Measurements from ENCODE around the gene AGK.

DNA sequence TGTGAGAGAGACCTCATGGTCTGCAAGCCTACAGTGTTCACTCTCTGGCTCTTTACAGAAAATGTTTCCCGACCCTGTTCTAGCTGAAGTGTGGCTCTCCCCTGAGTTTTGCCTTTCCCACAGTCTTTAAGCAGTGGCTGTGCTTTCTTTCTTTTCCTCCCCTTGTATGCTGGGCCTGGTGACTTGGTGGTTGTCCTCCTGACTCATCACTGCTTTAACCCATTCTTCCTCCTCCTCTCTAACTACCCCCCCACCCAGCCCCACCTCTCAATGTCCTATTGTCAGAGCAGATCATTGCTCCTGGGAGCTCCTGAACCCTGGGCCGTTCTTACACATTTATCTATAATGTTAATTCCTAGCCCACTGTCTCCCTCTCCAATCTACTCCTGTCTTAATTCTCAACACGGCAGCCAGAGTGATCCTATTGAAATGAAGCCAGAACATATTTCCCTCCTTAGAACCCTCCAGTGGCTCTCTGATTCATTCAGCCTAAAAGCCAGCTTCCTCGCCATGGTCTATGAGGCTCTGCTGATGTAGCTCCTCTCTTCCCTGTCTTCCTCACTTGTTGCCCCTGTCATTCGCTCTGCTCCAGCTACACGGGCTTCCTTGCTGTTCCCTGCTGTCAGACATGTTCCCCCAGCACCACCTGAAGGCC is 95.7 kb downstream of the AGK start:
- TF ChIP-seq, protein P1, sequence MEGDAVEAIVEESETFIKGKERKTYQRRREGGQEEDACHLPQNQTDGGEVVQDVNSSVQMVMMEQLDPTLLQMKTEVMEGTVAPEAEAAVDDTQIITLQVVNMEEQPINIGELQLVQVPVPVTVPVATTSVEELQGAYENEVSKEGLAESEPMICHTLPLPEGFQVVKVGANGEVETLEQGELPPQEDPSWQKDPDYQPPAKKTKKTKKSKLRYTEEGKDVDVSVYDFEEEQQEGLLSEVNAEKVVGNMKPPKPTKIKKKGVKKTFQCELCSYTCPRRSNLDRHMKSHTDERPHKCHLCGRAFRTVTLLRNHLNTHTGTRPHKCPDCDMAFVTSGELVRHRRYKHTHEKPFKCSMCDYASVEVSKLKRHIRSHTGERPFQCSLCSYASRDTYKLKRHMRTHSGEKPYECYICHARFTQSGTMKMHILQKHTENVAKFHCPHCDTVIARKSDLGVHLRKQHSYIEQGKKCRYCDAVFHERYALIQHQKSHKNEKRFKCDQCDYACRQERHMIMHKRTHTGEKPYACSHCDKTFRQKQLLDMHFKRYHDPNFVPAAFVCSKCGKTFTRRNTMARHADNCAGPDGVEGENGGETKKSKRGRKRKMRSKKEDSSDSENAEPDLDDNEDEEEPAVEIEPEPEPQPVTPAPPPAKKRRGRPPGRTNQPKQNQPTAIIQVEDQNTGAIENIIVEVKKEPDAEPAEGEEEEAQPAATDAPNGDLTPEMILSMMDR (IDR thresholded peaks at IDR 0.05; ENCODE audit: poor library complexity) = no peak
- no peak for TF ChIP-seq EZH2 (IDR thresholded peaks at IDR 0.05; ENCODE audit: borderline replicate concordance)
- TF ChIP-seq EZH2phosphoT487 (IDR thresholded peaks at IDR 0.05; ENCODE audit: low read depth, severe bottlenecking, unreplicated experiment) = no peak
